SK-MEL-5 (cell line): ENCODE results near the gene HMGB3. TPM values are rescaled to one million over a fixed set of nuclear protein-coding genes. Genes with fewer than 3 reads are reported as not detected.
"Not testable (repeated sequence)": the region's sequence is repeated elsewhere in the genome, so short reads cannot be mapped to it uniquely, and the experiment has no call there.

Source experiments
- DNase-seq: peaks from one replicate; pipeline ENCODE4 v3.0.0-alpha.2; 2016; ENCODE audit warnings: low read depth, low spot score
- in situ Hi-C: cut with HindIII; loops from 2 replicates; pipeline ENCODE4 v1.10.0; 2016; ENCODE audit warnings: low sequenced_read_pairs, high pct_unique_total_duplicates, low pct_unique_long_range_greater_than_20kb
- polyA plus RNA-seq, 2 experiments: library from polyadenylated mRNA; depleted of rRNA; stranded (reverse); fragments of >200 nt; gene quantifications; 2 replicates each; pipeline ENCODE4 v1.2.3, GENCODE V29; 2015
- total RNA-seq: library from RNA; depleted of rRNA; stranded (reverse); fragments of >200 nt; shearing (Covaris generic); gene quantifications from 2 replicates; pipeline ENCODE4 v1.2.3, GENCODE V29; 2014; rRNA removed

The HMGB3 gene
- total RNA-seq, result 47.0 and 47.7 TPM in 2 replicates
- polyA plus RNA-seq (2015; cell fraction: cytosol; rRNA removed), result 34.5 and 35.2 TPM in 2 replicates
- polyA plus RNA-seq (2015; cell fraction: nucleus; rRNA removed), result 12.6 and 26.9 TPM in 2 replicates

DNA sequence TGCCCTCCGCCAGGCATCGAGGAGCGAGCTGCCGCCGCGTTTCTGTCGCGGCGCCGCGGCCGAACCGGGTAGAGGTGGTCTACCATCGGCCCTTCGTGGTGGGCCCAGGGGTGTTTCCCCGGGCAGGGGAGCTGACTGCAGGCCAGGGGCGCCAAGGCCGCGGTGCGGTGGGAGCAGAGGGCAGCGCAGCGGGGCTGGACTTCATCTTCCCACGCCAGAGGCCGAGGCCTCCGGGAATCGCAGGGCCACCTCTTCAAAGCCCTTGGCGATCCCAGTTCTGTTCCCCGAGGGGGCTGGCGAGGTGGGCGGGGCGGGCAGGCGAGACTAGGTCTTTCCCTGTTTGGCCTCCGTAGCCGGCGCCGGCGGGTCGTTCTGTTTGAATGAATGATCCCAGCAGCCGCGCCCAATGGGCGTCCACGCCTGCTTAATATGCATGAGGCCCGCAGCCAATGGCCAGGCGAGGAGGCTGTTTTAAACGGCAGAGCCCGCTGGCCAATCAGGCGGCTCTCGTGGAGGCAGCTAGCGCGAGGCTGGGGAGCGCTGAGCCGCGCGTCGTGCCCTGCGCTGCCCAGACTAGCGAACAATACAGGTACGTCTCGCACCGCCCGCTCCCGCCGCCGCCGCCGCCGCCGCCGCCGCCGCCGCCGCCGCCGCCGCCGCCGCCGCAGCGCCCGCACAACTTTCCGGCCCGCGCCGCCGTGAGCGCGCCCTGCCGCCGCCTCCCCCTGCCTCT lies at the start of gene HMGB3:
TSS of gene HMGB3 (plus strand) at position 548 of the 733 bp plus-strand sequence. CDS start 2,265 bp downstream, outside the sequence.
- peak; percentile 92 for DNase-seq
- in situ Hi-C loops, result no loop called here

DNA sequence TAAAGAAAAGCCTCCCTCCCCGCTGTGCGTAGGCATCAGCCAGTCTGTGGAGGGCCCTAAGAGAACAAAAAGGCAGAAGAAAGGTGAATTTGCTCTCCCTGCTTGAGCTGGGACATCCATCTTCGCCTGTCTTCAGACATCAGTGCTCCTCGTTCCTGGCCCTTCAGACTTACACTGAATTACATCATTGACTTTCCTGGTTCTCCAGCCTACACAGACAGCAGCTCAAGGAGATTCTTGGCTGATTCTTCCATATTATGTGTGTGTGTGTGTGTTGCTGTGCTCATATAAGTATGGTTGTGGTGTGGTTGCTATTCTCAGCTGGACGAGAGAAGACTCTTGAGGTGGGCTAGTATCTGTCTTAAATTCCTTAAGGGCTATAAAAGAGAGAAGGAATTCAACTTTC lies 49.2 kb upstream of the HMGB3 start:
- DNase-seq, result no peak
- in situ Hi-C loops, result no loop called here

- in situ Hi-C loops, result no loop called here
- peak; percentile 43 for DNase-seq
Observed at GRCh38 chrX:150934453-150934852, 48.7 kb upstream of the HMGB3 start.

DNA sequence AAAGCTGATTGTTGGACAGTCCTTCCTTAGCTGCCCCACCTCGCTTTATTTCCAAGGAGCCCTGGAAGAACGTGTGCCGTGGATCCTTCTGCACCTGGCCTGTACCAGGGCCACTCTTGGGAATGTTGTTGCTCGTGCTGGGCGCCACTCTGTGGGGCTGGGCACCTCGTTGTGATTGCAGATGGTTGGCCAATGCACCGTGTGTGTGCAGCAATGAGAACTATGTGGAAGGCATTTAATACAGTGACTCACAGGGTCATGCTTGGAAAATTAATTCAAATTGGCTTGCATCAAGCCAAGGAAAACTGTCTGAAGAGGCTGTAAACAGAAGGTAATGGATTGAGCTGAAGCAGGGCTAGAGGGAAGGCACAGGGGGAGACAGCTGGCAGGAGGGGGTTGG lies 47.7 kb upstream of the HMGB3 start:
- no peak for DNase-seq
- in situ Hi-C loops, result no loop called here

DNA sequence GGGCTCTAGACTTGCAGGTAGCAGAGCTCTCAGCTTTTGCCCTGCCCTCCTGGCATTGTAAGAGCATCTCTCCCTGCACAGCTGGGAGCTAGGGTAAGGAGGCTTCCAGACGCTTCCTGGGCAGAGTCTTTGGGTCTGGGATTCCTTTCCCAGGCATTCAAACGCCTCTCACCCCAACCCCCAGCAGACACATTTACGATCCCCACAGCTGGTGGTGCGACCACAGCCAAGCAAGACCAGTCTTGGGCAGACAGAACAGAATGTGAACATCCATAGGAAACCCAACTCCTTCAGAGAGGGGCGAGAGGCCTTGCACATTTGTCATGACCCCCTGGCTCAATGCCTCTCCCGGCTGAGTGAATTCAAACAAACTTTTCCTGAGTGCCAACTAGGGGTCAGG lies 46.6 kb upstream of the HMGB3 start:
- DNase-seq, result no peak

DNA sequence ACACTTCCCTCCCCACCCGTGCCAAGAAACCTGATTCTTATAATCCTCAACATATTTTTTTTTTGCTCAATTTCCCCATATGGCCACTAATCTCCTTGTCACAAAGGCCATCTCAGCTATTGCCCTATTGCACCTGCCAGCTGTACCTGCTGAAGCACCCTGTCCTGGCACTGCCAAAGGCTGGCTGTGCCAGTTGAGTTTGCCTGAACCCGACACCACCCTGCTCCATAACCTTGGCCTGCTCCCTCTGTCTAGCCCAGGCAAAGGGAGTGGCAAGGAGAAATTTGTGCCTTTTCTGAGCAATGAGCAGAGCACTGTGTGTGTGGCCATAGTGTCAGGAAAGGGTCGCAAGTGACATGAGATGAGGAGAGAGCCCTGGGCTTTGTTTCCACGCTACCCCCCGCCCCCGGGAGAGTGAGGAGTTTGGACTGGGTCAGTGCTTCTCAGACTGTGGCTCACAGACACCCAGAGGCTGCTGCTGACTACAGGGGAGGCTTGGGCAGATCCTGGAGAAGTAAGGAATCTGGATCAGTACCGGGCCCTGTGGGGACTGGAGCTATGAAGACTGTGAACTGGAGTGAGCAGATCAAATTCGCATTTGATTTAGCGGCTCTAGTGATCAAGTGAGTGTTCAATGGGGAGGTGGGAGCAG lies 42.2 kb upstream of the HMGB3 start:
- in situ Hi-C loops, result no loop called here
- DNase-seq, result no peak

More for the DNA sequence above, 46.6 kb upstream of the HMGB3 start:
- in situ Hi-C loops, result no loop called here

DNA sequence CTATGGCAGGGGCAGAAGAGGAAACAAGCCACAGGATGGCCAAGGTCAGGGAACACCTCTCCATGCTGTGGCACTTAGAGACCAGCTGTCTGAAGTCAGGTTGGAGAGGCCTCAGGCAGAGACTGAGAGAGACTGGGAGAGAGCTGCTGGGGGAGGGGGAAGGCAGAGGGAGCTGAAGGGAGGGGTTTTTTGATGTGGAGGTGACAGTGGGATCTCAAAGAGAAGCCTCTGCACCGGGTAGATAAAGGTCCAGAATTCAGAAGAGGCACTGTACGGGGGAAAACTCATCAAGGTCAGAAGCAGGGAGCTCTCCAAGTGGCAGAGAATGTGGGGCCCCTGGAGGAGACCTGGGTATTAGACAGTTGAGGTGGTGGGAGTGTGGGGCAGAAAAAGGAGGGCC lies 41.6 kb upstream of the HMGB3 start:
- no peak for DNase-seq
- in situ Hi-C loops, result no loop called here

DNA sequence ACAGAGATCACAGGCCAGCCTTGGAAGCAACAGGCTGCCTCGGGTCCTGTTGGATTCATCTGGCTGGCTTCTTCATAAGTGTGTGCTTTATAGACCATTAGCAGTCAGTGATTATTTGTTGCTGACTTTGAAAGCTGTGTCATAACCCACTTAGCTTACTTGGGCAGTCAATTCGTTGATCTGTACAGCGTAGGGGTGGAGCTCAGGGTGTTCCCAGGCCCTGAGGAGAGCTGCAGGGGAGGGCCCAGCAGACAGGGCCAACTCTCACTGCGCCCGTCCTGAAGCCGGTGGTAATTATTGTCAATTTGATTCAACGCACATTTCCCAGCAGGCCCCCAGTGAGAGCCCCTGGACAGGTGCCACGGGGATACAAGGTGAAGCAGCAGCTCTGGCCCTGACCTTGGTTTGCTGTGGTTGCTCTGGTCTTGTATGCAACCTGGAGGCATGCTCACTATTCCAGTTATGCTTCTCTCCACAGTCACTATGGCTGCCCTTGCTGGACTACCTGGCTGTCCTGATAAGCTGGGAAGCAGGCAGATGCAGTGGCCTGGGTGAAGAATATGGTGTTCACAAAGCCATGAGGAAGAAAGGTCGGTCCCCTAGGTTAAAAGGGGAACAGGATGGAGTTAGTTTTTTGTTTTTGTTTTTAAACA lies 40.1 kb upstream of the HMGB3 start:
- DNase-seq, result no peak
- in situ Hi-C loops, result no loop called here

DNA sequence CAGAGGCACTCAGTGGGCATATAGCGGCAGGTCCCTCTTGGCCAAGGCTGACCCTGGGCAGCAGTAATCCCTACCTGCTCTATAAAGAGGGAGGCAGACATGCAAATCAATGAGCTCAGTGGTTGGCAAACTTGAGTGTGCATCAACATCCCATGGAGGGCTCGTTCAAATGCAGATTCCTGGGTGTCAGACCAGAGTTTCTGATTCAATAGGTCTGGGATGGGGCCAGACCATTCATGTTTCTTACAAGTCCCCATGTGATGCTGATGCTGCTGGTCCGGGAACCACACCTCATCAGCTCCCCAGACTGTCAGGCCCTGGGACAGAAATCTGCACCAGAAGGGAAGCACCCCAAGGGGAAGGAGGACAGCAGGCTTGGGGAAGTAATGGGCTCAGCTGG lies 38.9 kb upstream of the HMGB3 start:
- in situ Hi-C loops, result no loop called here
- DNase-seq, result no peak

DNA sequence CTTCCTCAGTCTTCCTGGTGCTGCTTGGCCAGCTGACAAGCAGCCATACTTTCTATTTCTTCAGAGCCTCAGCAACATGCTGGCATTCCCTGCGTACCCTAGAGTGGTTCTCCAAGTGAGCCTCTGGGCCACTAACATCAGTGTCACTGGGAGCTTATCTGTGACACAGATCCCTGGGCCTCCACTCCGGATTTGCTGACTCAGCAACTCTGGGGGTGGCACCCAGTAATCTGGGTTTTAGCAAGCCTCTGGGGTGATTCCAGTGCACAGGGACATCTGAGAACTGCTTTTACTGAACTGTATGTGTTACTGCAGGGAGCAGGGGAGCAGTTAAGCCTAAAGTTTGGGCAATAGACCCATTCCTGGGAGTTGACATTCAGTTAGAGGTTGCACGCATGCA lies 28.2 kb upstream of the HMGB3 start:
- in situ Hi-C loops, result no loop called here
- no peak for DNase-seq

GRCh38 chrX:150955590-150955989 lies 27.5 kb upstream of the HMGB3 start:
- in situ Hi-C loops, result no loop called here
- no peak for DNase-seq

DNA sequence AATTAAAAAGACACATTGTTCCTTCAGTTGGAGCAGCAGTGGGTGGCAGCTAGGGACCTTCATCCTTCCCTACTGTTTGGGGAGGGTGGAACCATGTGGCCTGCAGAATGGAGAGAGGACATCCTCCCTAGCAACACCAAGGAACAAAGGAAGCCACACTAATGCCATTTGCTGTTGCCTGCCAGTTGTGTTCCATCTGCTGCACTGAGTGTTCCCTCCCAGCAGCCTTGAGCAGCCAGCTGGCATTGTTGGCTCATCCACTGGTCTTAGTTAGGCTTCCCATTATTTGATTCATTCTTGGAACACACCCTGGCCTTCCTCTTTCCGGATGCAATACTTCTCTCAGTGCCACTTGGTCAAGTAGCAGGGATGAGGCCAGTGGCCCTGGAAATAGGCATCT lies 25.0 kb upstream of the HMGB3 start:
- in situ Hi-C loops, result no loop called here
- no peak for DNase-seq

- no peak for DNase-seq
- in situ Hi-C loops, result no loop called here
Observed at GRCh38 chrX:150959557-150959956, 23.6 kb upstream of the HMGB3 start.

GRCh38 chrX:150961631-150962030 lies 21.5 kb upstream of the HMGB3 start:
- in situ Hi-C loops, result no loop called here
- no peak for DNase-seq

GRCh38 chrX:150964416-150964815 lies 18.7 kb upstream of the HMGB3 start:
- in situ Hi-C loops, DNase-seq: not testable (repeated sequence)

GRCh38 chrX:150966235-150966634 lies 16.9 kb upstream of the HMGB3 start:
- in situ Hi-C loops, result no loop called here
- no peak for DNase-seq

GRCh38 chrX:150966742-150967141 lies 16.4 kb upstream of the HMGB3 start:
- DNase-seq, result no peak
- in situ Hi-C loops, result no loop called here

- in situ Hi-C loops, result no loop called here
Observed at GRCh38 chrX:150967786-150968185, 15.3 kb upstream of the HMGB3 start.

More at GRCh38 chrX:150967786-150968185, 15.3 kb upstream of the HMGB3 start:
- no peak for DNase-seq
